ENCODE measurements around the gene SLC7A4. TPM values are rescaled to one million over a fixed set of nuclear protein-coding genes. Genes with fewer than 3 reads are reported as not detected.
A peak's percentile ranks its signal among the peaks of the same experiment; 100 is the strongest.
"Not testable (repeated sequence)": the region's sequence is repeated elsewhere in the genome, so short reads cannot be mapped to it uniquely, and the experiment has no call there.

Gene SLC7A4
- total RNA-seq, 4 donors from 2014 or later = 0.45 to 0.54 TPM; not detected in 2

DNA sequence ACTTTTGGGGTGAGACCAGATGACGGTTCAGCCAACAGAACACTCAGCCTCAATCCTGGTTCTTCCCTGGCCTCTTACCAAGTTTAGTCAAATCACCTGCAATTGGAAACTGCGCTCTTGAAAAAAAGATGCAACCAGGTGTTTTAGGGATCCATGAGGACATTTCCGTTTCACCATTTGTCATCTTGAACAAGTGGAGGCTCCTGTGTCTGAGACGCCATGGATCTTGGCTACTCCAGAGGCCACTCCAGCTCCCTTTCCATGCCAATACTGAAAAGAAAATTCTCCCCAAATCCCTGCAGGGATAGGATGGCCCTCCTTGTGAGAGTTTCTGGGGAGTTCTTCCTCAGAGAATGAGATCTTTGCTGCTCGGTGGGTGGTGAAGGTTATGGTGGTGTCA is 41.1 kb upstream of the SLC7A4 start:
- Histone ChIP-seq H3K36me3 (no peaks in the 10 kb centered on the region), H3K27me3 (no peaks in the 10 kb centered on the region), H3K9me3 (no peaks in the 10 kb centered on the region), H3K4me3 (replicated peaks in 1 of 3) (no peak overlapping the region), H3K27ac (no peak overlapping the region), H3K4me1 (no peaks in the 10 kb centered on the region)
- no peak for DNase-seq
- intact Hi-C loops (cut with DNase I) = no loop called here
- no peak for TF ChIP-seq POLR2A (IDR thresholded peaks at IDR 0.05)
- TF ChIP-seq, protein P1, sequence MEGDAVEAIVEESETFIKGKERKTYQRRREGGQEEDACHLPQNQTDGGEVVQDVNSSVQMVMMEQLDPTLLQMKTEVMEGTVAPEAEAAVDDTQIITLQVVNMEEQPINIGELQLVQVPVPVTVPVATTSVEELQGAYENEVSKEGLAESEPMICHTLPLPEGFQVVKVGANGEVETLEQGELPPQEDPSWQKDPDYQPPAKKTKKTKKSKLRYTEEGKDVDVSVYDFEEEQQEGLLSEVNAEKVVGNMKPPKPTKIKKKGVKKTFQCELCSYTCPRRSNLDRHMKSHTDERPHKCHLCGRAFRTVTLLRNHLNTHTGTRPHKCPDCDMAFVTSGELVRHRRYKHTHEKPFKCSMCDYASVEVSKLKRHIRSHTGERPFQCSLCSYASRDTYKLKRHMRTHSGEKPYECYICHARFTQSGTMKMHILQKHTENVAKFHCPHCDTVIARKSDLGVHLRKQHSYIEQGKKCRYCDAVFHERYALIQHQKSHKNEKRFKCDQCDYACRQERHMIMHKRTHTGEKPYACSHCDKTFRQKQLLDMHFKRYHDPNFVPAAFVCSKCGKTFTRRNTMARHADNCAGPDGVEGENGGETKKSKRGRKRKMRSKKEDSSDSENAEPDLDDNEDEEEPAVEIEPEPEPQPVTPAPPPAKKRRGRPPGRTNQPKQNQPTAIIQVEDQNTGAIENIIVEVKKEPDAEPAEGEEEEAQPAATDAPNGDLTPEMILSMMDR (IDR thresholded peaks at IDR 0.05) = no peak
- 76 to 91% methylated on average over 5 of the region's 5 CpGs for WGBS, 2 donors

DNA sequence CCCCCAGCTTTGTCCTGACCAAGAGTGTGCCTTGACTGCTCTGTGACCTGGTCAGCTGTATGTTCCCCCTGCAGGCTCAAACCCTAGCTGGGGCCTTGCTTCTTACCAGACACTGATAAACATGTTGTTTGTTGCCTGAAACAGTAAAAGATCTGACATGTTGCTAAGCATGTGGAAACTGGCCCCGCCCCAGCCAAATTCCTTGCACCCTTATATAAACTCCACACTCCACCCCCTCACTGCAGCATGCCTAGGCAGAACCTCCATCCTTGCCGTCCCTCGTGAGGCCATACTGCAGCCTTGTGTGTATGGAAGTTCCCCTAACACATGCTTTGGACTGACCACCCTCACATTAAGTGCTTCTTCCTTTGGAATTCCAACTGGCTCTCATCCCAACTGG is 40.7 kb upstream of the SLC7A4 start:
- no peaks in the 10 kb centered on the region for H3K36me3 ChIP-seq
- no peak for DNase-seq
- TF ChIP-seq, protein P1 (IDR thresholded peaks at IDR 0.05) = no peak
- TF ChIP-seq POLR2A (IDR thresholded peaks at IDR 0.05) = no peak
- intact Hi-C loops (cut with DNase I) = no loop called here
- H3K4me3 ChIP-seq (replicated peaks in 1 of 3) = no peak overlapping the region
- no peaks in the 10 kb centered on the region for H3K27me3 ChIP-seq
- WGBS, 2 donors = 89 to 90% methylated on average over 3 of the region's 3 CpGs
- no peak overlapping the region for H3K27ac ChIP-seq
- no peaks in the 10 kb centered on the region for H3K4me1 ChIP-seq
- H3K9me3 ChIP-seq = no peaks in the 10 kb centered on the region

DNA sequence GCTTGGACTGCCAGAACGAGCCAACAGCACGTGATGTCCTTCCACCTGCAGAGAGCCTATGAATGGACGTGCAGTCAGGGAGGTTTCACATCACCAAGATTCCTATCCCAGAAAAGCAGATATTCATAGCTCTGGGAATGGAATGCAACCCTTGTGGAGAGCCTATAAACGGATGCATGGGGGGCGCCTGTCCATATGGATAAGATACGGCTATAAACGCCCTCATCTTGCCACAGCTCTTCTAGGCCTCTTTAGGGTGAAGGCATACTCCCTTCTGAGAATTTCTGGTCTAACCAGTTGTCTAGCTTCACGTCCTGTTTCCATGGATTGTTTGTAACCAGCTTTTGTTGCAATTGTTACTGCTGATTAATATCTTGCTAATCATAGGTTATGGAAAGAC is 39.4 kb upstream of the SLC7A4 start:
- H3K4me1 ChIP-seq; DNase-seq; intact Hi-C loops (cut with DNase I); H3K9me3 ChIP-seq; H3K36me3 ChIP-seq; H3K27me3 ChIP-seq; H3K4me3 ChIP-seq (replicated peaks in 1 of 3); H3K27ac ChIP-seq: not testable (repeated sequence)
- WGBS, 2 donors = 80 to 81% methylated on average over 8 of the region's 8 CpGs

DNA sequence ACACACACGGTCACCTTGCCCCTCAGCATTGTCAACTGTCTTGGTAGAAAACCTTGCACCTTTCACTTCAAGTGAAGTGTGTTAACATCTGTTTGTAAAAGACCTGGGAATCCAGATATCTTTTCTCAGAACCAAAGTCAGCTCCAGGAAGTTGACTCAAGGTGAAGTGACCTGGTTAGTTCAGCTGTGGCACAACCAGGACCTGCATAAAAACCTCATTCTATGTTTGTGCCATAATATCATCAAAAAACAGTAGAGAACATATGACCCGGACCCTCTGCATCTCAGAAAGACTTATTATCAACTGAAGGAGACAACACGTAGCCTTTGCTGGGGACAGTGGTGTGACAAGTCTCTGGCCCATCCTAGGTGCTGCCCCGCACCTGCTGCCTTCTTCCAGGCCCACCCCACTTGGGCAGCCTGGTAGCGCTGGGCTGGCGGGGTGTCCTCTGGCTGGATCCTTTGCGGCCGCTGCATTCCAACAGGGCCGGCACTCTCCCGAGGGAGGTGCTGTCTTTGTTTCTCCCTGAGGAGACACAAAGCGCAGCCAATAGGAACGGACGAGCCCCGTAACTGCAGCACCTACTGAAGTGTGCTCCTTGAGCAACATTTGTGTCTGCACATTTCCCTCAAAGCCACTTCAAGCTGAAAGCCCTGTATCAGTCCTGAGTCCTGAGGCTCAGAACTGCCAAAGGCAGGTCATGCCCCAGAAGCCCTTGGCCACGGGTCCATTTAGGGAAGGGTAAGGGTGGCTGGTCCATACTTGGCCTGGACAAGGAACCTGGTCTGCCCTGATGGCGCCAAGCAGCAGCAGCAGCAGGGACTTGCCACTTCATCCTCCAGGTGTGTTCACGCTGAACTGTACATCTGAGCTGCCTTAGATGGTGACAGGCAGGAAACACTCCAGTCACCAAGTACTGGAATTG is 38.6 kb upstream of the SLC7A4 start:
- 72 to 77% methylated on average over 9 to 14 of the region's 17 CpGs for WGBS, 2 donors
- H3K4me3 ChIP-seq (replicated peaks in 1 of 3) = no peak overlapping the region
- no peaks in the 10 kb centered on the region for H3K9me3 ChIP-seq
- H3K4me1 ChIP-seq = no peaks in the 10 kb centered on the region
- H3K36me3 ChIP-seq = no peaks in the 10 kb centered on the region
- peak; percentile 9 to 17 for DNase-seq
- H3K27me3 ChIP-seq = no peaks in the 10 kb centered on the region
- TF ChIP-seq, protein P1 (IDR thresholded peaks at IDR 0.05) = no peak
- TF ChIP-seq POLR2A (IDR thresholded peaks at IDR 0.05) = no peak
- no peak overlapping the region for H3K27ac ChIP-seq
- intact Hi-C loops (cut with DNase I) = no loop called here

DNA sequence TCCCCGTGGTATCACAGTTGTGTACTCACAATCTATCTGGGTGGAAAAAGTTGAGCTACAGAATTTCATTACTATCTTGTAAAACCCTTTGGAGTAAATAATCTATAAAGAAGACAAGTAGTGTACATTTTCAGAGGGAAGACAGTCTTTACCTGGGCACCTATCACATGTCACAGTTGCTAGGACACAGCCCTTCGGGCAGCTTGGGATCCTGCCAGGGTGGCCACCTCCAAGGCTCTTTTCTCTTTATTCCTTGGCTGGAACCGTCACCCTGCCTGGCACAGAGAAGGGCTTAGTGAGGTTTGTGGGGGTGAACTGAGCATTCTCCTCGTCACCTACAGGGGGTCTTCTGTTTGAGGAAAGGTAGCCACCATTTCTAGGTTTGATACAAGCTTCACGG is 37.0 kb upstream of the SLC7A4 start:
- TF ChIP-seq, protein P1 (IDR thresholded peaks at IDR 0.05) = no peak
- TF ChIP-seq POLR2A (IDR thresholded peaks at IDR 0.05) = no peak
- 48 to 59% methylated on average over 4 to 5 of the region's 5 CpGs for WGBS, 2 donors
- no peak overlapping the region for H3K4me3 ChIP-seq (replicated peaks in 1 of 3)
- H3K27me3 ChIP-seq = no peaks in the 10 kb centered on the region
- no peak for DNase-seq
- no peaks in the 10 kb centered on the region for H3K36me3 ChIP-seq
- no peaks in the 10 kb centered on the region for H3K4me1 ChIP-seq
- no peak overlapping the region for H3K27ac ChIP-seq
- intact Hi-C loops (cut with DNase I) = no loop called here
- no peaks in the 10 kb centered on the region for H3K9me3 ChIP-seq

All from thyroid gland (tissue), 4 donors.